GM18505 (cell line): ENCODE data around the gene ROR2.

Experiments
- ATAC-seq: cut with Tn5 transposase; IDR thresholded peaks from one replicate; pipeline ENCODE4 v1.9.1; 2021; ENCODE audit not compliant: unreplicated experiment
- POLR2A ChIP-seq: IDR thresholded peaks from 4 replicates; pipeline ENCODE4 v1.6.1; 2011; ENCODE audit warnings: borderline replicate concordance; ENCODE audit not compliant: insufficient read depth, insufficient read length; ENCODE audit errors: extremely low read depth

Gene ROR2

GRCh38 chr9:91943478-91944470 is 6.3 kb downstream of the ROR2 start:
- ATAC-seq, result no peak
- no peak for TF ChIP-seq POLR2A

GRCh38 chr9:91942201-91942600 is 7.8 kb downstream of the ROR2 start:
- no peak for ATAC-seq
- no peak for TF ChIP-seq POLR2A

- ATAC-seq, result no peak
- TF ChIP-seq POLR2A, result no peak
Observed at GRCh38 chr9:91939978-91940377, 10.1 kb downstream of the ROR2 start.

GRCh38 chr9:91937727-91938126 is 12.3 kb downstream of the ROR2 start:
- no peak for TF ChIP-seq POLR2A
- no peak for ATAC-seq

- no peak for TF ChIP-seq POLR2A
- ATAC-seq, result no peak
Observed at GRCh38 chr9:91937056-91937455, 13.0 kb downstream of the ROR2 start.

DNA sequence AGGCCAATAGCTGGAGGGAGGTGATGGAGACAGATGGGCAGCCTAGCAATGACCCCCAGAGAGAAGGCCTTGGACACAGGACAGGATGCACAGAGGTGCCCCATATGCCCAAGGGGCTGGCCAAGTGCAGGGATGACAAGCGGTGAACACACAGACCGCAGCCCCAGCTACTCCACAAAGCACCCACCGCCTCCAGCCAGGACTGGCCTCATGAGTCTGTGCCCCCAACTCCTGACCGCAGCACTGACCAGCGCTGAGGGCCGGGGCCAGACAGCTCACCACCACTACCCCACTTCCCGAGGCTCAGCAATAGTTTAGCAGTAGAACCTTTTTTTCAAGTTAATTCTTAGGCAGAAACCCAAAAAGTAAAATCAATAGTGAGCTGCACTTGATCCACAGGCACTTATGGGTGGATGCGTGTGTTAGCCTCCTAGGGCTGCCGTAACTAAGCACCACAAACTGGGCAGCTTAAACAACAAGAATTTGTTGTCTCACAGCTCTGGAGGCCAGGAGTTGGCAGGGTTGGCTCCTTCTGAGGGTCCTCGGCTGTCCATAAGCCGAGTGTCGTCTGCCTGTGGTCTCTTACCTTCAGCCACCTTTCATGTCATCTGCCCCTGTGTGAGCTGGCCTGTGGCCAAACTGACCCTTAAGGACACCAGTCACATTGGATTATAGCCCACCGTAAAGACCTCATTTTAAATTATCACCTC is 14.1 kb downstream of the ROR2 start:
- no peak for ATAC-seq
- no peak for TF ChIP-seq POLR2A

DNA sequence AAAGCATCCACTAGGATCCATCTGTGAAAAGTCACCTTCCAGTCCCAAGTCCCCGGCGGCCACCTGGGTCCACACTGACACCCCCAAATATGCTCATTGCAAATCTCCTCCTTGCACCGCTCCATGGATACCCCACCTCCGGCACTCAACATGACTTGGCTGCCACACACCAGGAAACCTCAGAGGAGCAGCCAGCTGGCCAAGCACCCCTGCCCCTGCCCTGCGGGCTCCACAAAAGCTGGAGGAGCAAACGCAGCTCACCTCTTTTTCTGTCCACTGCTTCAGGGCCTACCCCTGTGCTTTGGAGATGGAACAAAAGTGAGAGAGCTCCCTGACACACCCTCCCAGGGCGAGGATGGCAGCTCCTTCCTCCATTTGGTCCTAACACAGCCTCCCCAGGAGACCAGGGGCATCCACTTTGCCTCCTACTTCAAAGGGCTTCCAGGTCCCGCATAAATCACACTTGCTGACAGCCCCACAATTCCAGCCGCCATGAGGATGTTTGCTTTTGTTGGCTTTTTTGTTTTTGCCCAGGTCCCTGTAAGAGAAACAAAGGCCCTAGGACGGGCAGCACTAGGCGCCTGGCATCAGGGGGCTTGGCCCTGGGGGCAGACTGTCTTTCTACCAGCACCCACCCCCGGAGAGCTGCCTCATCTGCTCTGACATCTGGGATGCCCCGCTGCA is 14.8 kb downstream of the ROR2 start:
- no peak for ATAC-seq

DNA sequence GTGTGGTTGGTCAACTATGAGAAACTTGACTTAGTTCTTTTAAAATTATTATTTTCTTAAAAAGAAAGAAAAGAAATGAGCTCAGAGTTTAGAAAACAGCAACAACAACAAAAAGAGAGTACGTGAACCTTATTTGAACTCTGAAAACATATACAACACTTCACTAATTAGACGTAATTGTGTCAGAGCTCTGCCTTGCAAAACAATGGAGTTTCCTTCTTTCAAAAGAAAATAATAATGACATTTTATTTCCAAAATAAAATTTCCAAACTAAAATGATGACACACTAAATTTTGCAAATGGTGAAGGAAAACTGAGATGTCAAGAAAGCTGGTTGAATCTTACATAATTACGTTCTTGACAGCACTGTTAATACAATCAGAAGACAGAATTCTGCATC is 15.4 kb downstream of the ROR2 start:
- TF ChIP-seq POLR2A, result no peak
- no peak for ATAC-seq

More for the DNA sequence above, 14.8 kb downstream of the ROR2 start:
- no peak for TF ChIP-seq POLR2A

GRCh38 chr9:91933556-91934352 is 16.3 kb downstream of the ROR2 start:
- no peak for ATAC-seq
- no peak for TF ChIP-seq POLR2A

DNA sequence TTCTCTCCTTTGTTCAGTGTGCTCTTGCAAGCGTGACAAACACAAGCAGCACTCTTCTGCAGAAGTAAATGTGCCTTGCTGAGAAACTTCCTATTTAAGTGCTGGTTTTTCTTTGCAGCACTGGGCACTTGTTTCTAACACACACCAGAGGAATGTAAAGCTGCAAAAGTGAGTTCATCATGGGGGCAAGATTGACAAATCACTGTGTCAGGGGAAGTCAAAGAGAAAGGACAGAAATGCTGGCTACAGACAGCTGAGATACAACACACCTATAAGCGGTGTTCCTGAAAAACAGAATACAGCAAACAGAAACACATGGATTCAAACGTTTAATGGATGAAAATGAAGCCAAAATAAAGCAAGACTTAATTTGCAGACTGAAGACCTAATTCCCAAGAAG is 19.6 kb downstream of the ROR2 start:
- TF ChIP-seq POLR2A, result no peak

GRCh38 chr9:91929331-91929730 is 20.7 kb downstream of the ROR2 start:
- TF ChIP-seq POLR2A, result no peak
- ATAC-seq, result no peak

More for the DNA sequence above, 19.6 kb downstream of the ROR2 start:
- ATAC-seq, result no peak

DNA sequence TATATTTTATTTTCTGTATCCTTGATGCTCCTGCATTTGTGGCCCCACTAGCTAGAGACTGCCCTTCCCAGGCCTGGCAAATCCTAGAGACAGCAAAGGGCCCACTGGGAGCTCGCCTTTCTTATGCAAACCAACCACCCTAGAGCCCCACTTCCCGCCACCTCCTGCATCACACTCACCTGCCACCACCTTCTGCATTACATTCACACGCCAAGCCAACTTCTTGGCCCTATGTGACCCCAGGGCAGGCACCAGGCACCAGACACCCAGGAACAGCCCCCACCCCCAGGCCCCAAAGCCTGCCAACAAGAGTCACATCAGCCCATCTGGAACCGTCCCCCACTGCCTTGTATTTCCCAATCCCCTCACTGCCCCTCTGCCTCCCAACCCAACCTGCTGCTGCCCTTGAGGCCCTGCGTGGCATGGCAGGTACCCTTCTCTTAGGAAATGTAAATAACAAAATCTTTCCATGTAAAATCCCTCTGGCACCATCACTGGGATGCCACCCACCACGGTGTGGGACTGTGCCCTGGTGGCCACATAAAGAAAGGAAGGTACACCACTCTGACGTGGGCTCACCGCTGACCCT is 22.0 kb downstream of the ROR2 start:
- ATAC-seq, result no peak
- TF ChIP-seq POLR2A, result no peak
